ENCODE data around the gene HS1BP3.

HS1BP3 gene

GRCh38 chr2:20647738-20648137 is 3.2 kb downstream of the HS1BP3 start:
- DNase-seq (ENCODE audit: low read depth in 2 of 2): no peak

GRCh38 chr2:20647211-20647610 is 3.7 kb downstream of the HS1BP3 start:
- DNase-seq (ENCODE audit: low read depth in 2 of 2): no peak

- DNase-seq (ENCODE audit: low read depth in 2 of 2): no peak
Observed at GRCh38 chr2:20646446-20646845, 4.5 kb downstream of the HS1BP3 start.

GRCh38 chr2:20645761-20646160 is 5.1 kb downstream of the HS1BP3 start:
- DNase-seq (ENCODE audit: low read depth in 2 of 2): no peak

- no peak for DNase-seq (ENCODE audit: low read depth in 2 of 2)
Observed at GRCh38 chr2:20645301-20645701, 5.6 kb downstream of the HS1BP3 start.

- DNase-seq (ENCODE audit: low read depth in 2 of 2): no peak
Observed at GRCh38 chr2:20643826-20644225, 7.1 kb downstream of the HS1BP3 start.

- no peak for DNase-seq (ENCODE audit: low read depth in 2 of 2)
Observed at GRCh38 chr2:20643060-20643459, 7.8 kb downstream of the HS1BP3 start.

GRCh38 chr2:20642055-20642971 is 8.6 kb downstream of the HS1BP3 start:
- peak; percentile 53 to 71 for DNase-seq (ENCODE audit: low read depth in 2 of 2)

- no peak for DNase-seq (ENCODE audit: low read depth in 2 of 2)
Observed at GRCh38 chr2:20641123-20641985, 9.5 kb downstream of the HS1BP3 start.

- no peak for DNase-seq (ENCODE audit: low read depth in 2 of 2)
Observed at GRCh38 chr2:20640411-20641122, 10.3 kb downstream of the HS1BP3 start.

GRCh38 chr2:20638646-20639430 is 12.1 kb downstream of the HS1BP3 start:
- no peak for DNase-seq (ENCODE audit: low read depth in 2 of 2)

GRCh38 chr2:20638014-20638413 is 12.9 kb downstream of the HS1BP3 start:
- no peak for DNase-seq (ENCODE audit: low read depth in 2 of 2)

GRCh38 chr2:20637147-20637546 is 13.8 kb downstream of the HS1BP3 start:
- no peak for DNase-seq (ENCODE audit: low read depth in 2 of 2)

- peak; percentile 23 to 46 for DNase-seq (ENCODE audit: low read depth in 2 of 2)
Observed at GRCh38 chr2:20635675-20636584, 15.0 kb downstream of the HS1BP3 start.

- no peak for DNase-seq (ENCODE audit: low read depth in 2 of 2)
Observed at GRCh38 chr2:20635113-20635510, 15.8 kb downstream of the HS1BP3 start.

- no peak for DNase-seq (ENCODE audit: low read depth in 2 of 2)
Observed at GRCh38 chr2:20634507-20635112, 16.3 kb downstream of the HS1BP3 start.

- DNase-seq (ENCODE audit: low read depth in 2 of 2): no peak
Observed at GRCh38 chr2:20633794-20634506, 16.9 kb downstream of the HS1BP3 start.

- no peak for DNase-seq (ENCODE audit: low read depth in 2 of 2)
Observed at GRCh38 chr2:20633001-20633400, 17.9 kb downstream of the HS1BP3 start.

- no peak for DNase-seq (ENCODE audit: low read depth in 2 of 2)
Observed at GRCh38 chr2:20632446-20632990, 18.4 kb downstream of the HS1BP3 start.
